Measurements from ENCODE around the gene THBS2. TPM values are rescaled to one million over a fixed set of nuclear protein-coding genes. Genes with fewer than 3 reads are reported as not detected.

Gene THBS2
- total and polyA plus RNA-seq, 2 donors (not counting 1 experiment from before 2014, with no cell fraction given), result 86.5 to 269 TPM

- H3K9ac ChIP-seq (ENCODE audit: insufficient read depth, low read length), result no peak overlapping the region
- no peaks in the 10 kb centered on the region for H3K9me3 ChIP-seq (ENCODE audit: control insufficient read depth, insufficient read depth, low read depth, low read length)
- H4K20me1 ChIP-seq (ENCODE audit: control insufficient read depth, extremely low read depth, insufficient read depth, low read length), result no peaks in the 10 kb centered on the region
- no peaks in the 10 kb centered on the region for H3K36me3 ChIP-seq (ENCODE audit: control insufficient read depth, insufficient read depth, low read length)
- H3K27me3 ChIP-seq (ENCODE audit: control insufficient read depth, insufficient read depth, low read length), result no peaks in the 10 kb centered on the region
- no peaks in the 10 kb centered on the region for H3K79me2 ChIP-seq (ENCODE audit: control insufficient read depth, insufficient read depth, low read length)
- H3K4me2 ChIP-seq (ENCODE audit: extremely low read depth, insufficient read depth, low read length), result no peak overlapping the region
- no peak for DNase-seq (ENCODE audit: low read depth in 2 of 2)
- H3K4me3 ChIP-seq (replicated peaks in 1 of 4; ENCODE audit: control extremely low read depth in 1 of 4, insufficient read depth in 1 of 4, low read depth in 3 of 4, low read length in 4 of 4), result no peak overlapping the region
- no peak overlapping the region for H2AFZ ChIP-seq (ENCODE audit: low read length)
- TF ChIP-seq, protein P1, sequence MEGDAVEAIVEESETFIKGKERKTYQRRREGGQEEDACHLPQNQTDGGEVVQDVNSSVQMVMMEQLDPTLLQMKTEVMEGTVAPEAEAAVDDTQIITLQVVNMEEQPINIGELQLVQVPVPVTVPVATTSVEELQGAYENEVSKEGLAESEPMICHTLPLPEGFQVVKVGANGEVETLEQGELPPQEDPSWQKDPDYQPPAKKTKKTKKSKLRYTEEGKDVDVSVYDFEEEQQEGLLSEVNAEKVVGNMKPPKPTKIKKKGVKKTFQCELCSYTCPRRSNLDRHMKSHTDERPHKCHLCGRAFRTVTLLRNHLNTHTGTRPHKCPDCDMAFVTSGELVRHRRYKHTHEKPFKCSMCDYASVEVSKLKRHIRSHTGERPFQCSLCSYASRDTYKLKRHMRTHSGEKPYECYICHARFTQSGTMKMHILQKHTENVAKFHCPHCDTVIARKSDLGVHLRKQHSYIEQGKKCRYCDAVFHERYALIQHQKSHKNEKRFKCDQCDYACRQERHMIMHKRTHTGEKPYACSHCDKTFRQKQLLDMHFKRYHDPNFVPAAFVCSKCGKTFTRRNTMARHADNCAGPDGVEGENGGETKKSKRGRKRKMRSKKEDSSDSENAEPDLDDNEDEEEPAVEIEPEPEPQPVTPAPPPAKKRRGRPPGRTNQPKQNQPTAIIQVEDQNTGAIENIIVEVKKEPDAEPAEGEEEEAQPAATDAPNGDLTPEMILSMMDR (conservative IDR thresholded peaks at IDR 0.05 in 1 of 2, IDR thresholded peaks at IDR 0.05 in 1 of 2; ENCODE audit: low read depth in 1 of 2, low read length in 2 of 2), result no peak
- no peak for TF ChIP-seq EZH2 (IDR thresholded peaks at IDR 0.05; ENCODE audit: low read length, missing control alignments)
- H3K27ac ChIP-seq (ENCODE audit: insufficient read depth, low read length), result no peak overlapping the region
- peaks cover 13% of the 10 kb centered on the region for H3K4me1 ChIP-seq (ENCODE audit: control insufficient read depth, extremely low read depth, insufficient read depth, low read length)
Measured at GRCh38 chr6:169186496-169187169, 67.0 kb downstream of the THBS2 start.

DNA sequence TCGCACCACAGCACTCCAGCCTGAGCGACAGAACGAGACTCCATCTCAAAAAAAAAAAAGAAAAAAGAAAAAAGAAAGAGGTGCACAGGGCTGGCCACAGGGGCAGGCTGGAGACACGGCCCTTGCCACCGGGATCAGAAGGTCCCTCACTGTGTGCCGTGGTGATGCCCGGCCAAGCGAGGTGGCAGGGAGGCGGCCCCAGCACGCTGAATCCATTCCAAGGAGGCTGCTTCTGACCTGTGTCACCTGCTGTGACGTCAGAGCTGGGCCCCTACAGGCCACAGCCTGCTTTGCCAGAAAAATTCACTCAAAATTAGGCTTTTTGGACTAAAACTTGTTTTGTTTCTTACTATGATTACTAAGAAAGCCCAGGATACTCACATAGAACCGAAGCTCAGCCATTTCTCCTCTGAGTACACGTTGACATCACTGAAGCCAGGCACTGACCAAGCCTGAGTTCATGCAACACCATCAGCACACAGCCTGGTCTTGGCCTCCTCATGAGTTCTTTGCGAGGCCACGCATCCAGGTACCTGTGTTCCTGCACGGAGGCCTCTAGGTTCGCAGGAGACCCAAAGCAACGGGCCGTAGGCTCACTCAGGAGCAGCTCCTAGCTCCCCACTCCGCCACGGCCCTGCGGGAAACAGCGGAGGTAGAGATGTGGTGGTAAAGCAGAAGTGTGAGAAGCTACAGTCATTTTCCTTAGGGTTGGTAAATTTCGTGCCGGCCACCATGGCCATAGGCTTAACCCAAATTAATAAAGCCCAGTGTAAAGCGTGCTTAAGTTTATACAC is 67.8 kb downstream of the THBS2 start:
- Histone ChIP-seq H3K27me3 (ENCODE audit: control insufficient read depth, insufficient read depth, low read length) (no peaks in the 10 kb centered on the region), H3K9ac (ENCODE audit: insufficient read depth, low read length) (no peak overlapping the region), H4K20me1 (ENCODE audit: control insufficient read depth, extremely low read depth, insufficient read depth, low read length) (no peaks in the 10 kb centered on the region), H3K4me2 (ENCODE audit: extremely low read depth, insufficient read depth, low read length) (no peak overlapping the region), H3K79me2 (ENCODE audit: control insufficient read depth, insufficient read depth, low read length) (no peaks in the 10 kb centered on the region), H3K4me3 (replicated peaks in 1 of 4; ENCODE audit: control extremely low read depth in 1 of 4, insufficient read depth in 1 of 4, low read depth in 3 of 4, low read length in 4 of 4) (no peak overlapping the region), H3K36me3 (ENCODE audit: control insufficient read depth, insufficient read depth, low read length) (no peaks in the 10 kb centered on the region), H3K4me1 (ENCODE audit: control insufficient read depth, extremely low read depth, insufficient read depth, low read length) (peaks cover 13% of the 10 kb centered on the region), H3K9me3 (ENCODE audit: control insufficient read depth, insufficient read depth, low read depth, low read length) (no peaks in the 10 kb centered on the region), H3K27ac (ENCODE audit: insufficient read depth, low read length) (no peak overlapping the region), H2AFZ (ENCODE audit: low read length) (no peak overlapping the region)
- no peak for DNase-seq (ENCODE audit: low read depth in 2 of 2)
- no peak for TF ChIP-seq EZH2 (IDR thresholded peaks at IDR 0.05; ENCODE audit: low read length, missing control alignments)
- TF ChIP-seq, protein P1 (conservative IDR thresholded peaks at IDR 0.05 in 1 of 2, IDR thresholded peaks at IDR 0.05 in 1 of 2; ENCODE audit: low read depth in 1 of 2, low read length in 2 of 2), result no peak

DNA sequence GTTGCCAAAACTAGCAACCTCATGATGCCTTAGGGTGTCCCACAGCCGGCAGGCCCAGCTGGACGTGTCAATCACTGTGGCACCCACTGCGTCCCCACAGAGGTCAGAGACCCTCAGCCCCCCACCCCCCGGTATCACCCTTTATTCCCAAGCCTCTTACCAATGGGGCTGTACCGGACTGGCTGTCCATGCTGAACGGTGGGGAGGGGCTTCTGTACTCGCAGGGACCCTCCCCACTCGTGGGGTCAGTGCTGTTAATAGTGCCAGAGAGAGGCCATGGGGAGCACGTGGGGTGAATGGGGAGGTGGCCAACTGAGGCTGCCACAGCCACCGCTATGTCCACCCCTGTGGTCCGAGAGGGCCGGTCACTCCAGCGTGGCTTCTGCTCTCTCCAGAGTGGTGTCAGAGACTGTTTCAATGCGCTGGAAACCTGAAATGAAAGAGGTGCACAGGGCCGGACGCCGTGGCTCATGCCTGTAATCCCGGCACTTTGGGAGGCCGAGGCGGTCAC is 68.6 kb downstream of the THBS2 start:
- Histone ChIP-seq H3K36me3 (ENCODE audit: control insufficient read depth, insufficient read depth, low read length) (no peaks in the 10 kb centered on the region), H3K9me3 (ENCODE audit: control insufficient read depth, insufficient read depth, low read depth, low read length) (no peaks in the 10 kb centered on the region), H3K4me1 (ENCODE audit: control insufficient read depth, extremely low read depth, insufficient read depth, low read length) (peaks cover 9% of the 10 kb centered on the region), H3K4me3 (replicated peaks in 1 of 4; ENCODE audit: control extremely low read depth in 1 of 4, insufficient read depth in 1 of 4, low read depth in 3 of 4, low read length in 4 of 4) (no peak overlapping the region), H3K9ac (ENCODE audit: insufficient read depth, low read length) (no peak overlapping the region), H4K20me1 (ENCODE audit: control insufficient read depth, extremely low read depth, insufficient read depth, low read length) (no peaks in the 10 kb centered on the region), H3K27me3 (ENCODE audit: control insufficient read depth, insufficient read depth, low read length) (no peaks in the 10 kb centered on the region), H3K27ac (ENCODE audit: insufficient read depth, low read length) (no peak overlapping the region), H3K4me2 (ENCODE audit: extremely low read depth, insufficient read depth, low read length) (no peak overlapping the region), H2AFZ (ENCODE audit: low read length) (no peak overlapping the region), H3K79me2 (ENCODE audit: control insufficient read depth, insufficient read depth, low read length) (no peaks in the 10 kb centered on the region)
- no peak for DNase-seq (ENCODE audit: low read depth in 2 of 2)
- TF ChIP-seq, protein P1 (conservative IDR thresholded peaks at IDR 0.05 in 1 of 2, IDR thresholded peaks at IDR 0.05 in 1 of 2; ENCODE audit: low read depth in 1 of 2, low read length in 2 of 2), result no peak
- no peak for TF ChIP-seq EZH2 (IDR thresholded peaks at IDR 0.05; ENCODE audit: low read length, missing control alignments)

All from fibroblast of lung (primary cell).